Neuronal stem cell (in vitro differentiated cells): ENCODE measurements around the gene PTPN14.

Source experiments
- DNase-seq: peaks from one replicate; pipeline ENCODE4 v3.0.0-alpha.2; 2013; ENCODE audit warnings: low spot score
- H2AFZ ChIP-seq: one replicate; pipeline ENCODE4 v1.6.1; 2013; ENCODE audit warnings: mild to moderate bottlenecking, low read length, inconsistent platforms
- H2AK5ac ChIP-seq: 2 replicates; pipeline ENCODE4 v1.6.1; 2013; ENCODE audit warnings: low read depth, mild to moderate bottlenecking, inconsistent platforms, low read length, moderate library complexity, mixed read lengths
- H2BK120ac ChIP-seq: 2 replicates; pipeline ENCODE4 v1.6.1; 2013; ENCODE audit warnings: low read depth, mild to moderate bottlenecking, inconsistent platforms, low read length, moderate library complexity, mixed read lengths
- H2BK12ac ChIP-seq: one replicate; pipeline ENCODE4 v1.6.1; 2013; ENCODE audit warnings: low read length, inconsistent platforms
- H2BK15ac ChIP-seq: 2 replicates; pipeline ENCODE4 v1.6.1; 2013; ENCODE audit warnings: mild to moderate bottlenecking, low read length, inconsistent platforms, mixed read lengths
- H2BK5ac ChIP-seq: one replicate; pipeline ENCODE4 v1.6.1; 2013; ENCODE audit warnings: inconsistent platforms, mild to moderate bottlenecking, low read length, moderate library complexity
- H3K14ac ChIP-seq: one replicate; pipeline ENCODE4 v1.6.1; 2013; ENCODE audit warnings: low read length, inconsistent platforms
- H3K18ac ChIP-seq: 2 replicates; pipeline ENCODE4 v1.6.1; 2013; ENCODE audit warnings: low read length, inconsistent platforms
- H3K23ac ChIP-seq: 2 replicates; pipeline ENCODE4 v1.6.1; 2013; ENCODE audit warnings: low read depth, mild to moderate bottlenecking, mixed read lengths, low read length, inconsistent platforms; ENCODE audit not compliant: poor library complexity
- H3K27ac ChIP-seq: replicated peaks from 3 replicates; pipeline ENCODE4 v1.5.1; 2013; ENCODE audit warnings: low read length, inconsistent platforms
- H3K27me3 ChIP-seq, 3 experiments: 2 replicates each; pipeline ENCODE4 v1.6.1; 2013; ENCODE audit warnings: low read length in 3 of 3, mild to moderate bottlenecking in 2 of 3, inconsistent platforms in 1 of 3, low read depth in 1 of 3, mixed read lengths in 1 of 3, moderate library complexity in 1 of 3; ENCODE audit not compliant: control insufficient read depth in 3 of 3, insufficient read depth in 3 of 3
- H3K36me3 ChIP-seq, 2 donors: replicated peaks in 1 of 2; 2 replicates each; pipeline ENCODE4 v1.6.1; 2013; ENCODE audit warnings: low read length in 2 of 2; ENCODE audit not compliant: control insufficient read depth in 2 of 2, insufficient read depth in 2 of 2
- H3K4ac ChIP-seq: 2 replicates; pipeline ENCODE4 v1.6.1; 2013; ENCODE audit warnings: inconsistent platforms, mild to moderate bottlenecking, low read length, moderate library complexity
- H3K4me1 ChIP-seq, 2 donors: 1 replicate in 1 of 2; 2 replicates in 1 of 2; pipeline ENCODE4 v1.6.1; 2013; ENCODE audit warnings: low read length in 2 of 2, low read depth in 1 of 2; ENCODE audit not compliant: control insufficient read depth in 2 of 2, insufficient read depth in 1 of 2
- H3K4me2 ChIP-seq: one replicate; pipeline ENCODE4 v1.6.1; 2013; ENCODE audit warnings: mild to moderate bottlenecking, low read length, inconsistent platforms; ENCODE audit not compliant: insufficient read depth, poor library complexity, severe bottlenecking
- H3K4me3 ChIP-seq, 2 donors: 2 replicates each; pipeline ENCODE4 v1.5.1; 2013; ENCODE audit warnings: low read length in 2 of 2, mild to moderate bottlenecking in 2 of 2, inconsistent platforms in 1 of 2, moderate library complexity in 1 of 2
- H3K79me1 ChIP-seq: one replicate; pipeline ENCODE4 v1.6.1; 2013; ENCODE audit warnings: low read depth, mild to moderate bottlenecking, inconsistent platforms, low read length, moderate library complexity
- H3K9ac ChIP-seq: one replicate; pipeline ENCODE4 v1.6.1; 2013; ENCODE audit warnings: mild to moderate bottlenecking, low read depth, low read length, inconsistent platforms; ENCODE audit not compliant: poor library complexity
- H3K9me3 ChIP-seq, 2 donors: replicated peaks in 1 of 2; 2 replicates each; pipeline versions ENCODE3 to v1.6.1; 2013; ENCODE audit warnings: low read length in 2 of 2, mild to moderate bottlenecking in 2 of 2, inconsistent platforms in 1 of 2, low read depth in 1 of 2, mixed read lengths in 1 of 2, moderate library complexity in 1 of 2; ENCODE audit not compliant: control insufficient read depth in 2 of 2, insufficient read depth in 1 of 2
- H4K8ac ChIP-seq: one replicate; pipeline ENCODE4 v1.6.1; 2013; ENCODE audit warnings: low read depth, mild to moderate bottlenecking, inconsistent platforms, low read length, moderate library complexity
- H4K91ac ChIP-seq: one replicate; pipeline ENCODE4 v1.6.1; 2013; ENCODE audit warnings: low read length, low read depth, mild to moderate bottlenecking, inconsistent platforms; ENCODE audit not compliant: poor library complexity
- WGBS, 2 donors: extraction: QIAGEN DNeasy Blood & Tissue Kit; methylation state at CpG; one replicate each; pipeline ENCODE4 v1.1.7; 2013; ENCODE audit warnings: missing lambda C conversion rate in 2 of 2, mixed read lengths in 1 of 2; ENCODE audit not compliant: insufficient read length in 2 of 2, insufficient replicate concordance in 1 of 2; ENCODE audit errors: extremely low coverage in 2 of 2; 5-methylcytosine and 5-hydroxymethylcytosine counted together

The PTPN14 gene

DNA sequence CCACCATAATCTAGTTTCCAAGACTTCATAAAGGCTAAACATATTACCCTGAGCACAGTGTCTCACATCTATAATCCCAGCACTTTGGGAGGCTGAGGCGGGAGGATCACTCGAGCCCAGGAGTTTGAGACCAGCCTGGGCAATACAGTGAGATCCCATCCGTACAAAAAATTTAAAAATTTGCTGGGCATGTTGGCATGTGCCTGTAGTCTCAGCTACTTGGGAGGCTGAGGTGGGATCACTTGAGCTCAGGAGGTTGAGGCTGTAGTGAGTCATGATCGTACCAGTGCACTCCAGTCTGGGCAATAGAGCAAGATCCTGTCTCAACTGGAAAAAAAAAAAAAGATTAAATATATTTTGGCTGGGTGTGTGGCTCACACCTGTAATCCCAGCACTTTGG lies 90.1 kb downstream of the PTPN14 start:
- WGBS, 2 donors, result no CpG with 5 or more reads among the region's 4 CpGs
- no peak overlapping the region for H3K18ac ChIP-seq
- no peak overlapping the region for H2AFZ ChIP-seq
- H3K9ac ChIP-seq, result no peak overlapping the region
- H2AK5ac ChIP-seq, result no peak overlapping the region
- DNase-seq, result no peak
- no peak overlapping the region for H2BK15ac ChIP-seq
- H2BK5ac ChIP-seq, result no peak overlapping the region
- H3K27me3 ChIP-seq, result no peaks in the 10 kb centered on the region
- H3K4me1 ChIP-seq, result peaks cover 7 to 12% of the 10 kb centered on the region in 2 donors
- no peaks in the 10 kb centered on the region for H3K9me3 ChIP-seq
- no peak overlapping the region for H3K4me2 ChIP-seq
- H3K36me3 ChIP-seq, result peaks cover 0 to 2% of the 10 kb centered on the region in 2 donors
- H4K91ac ChIP-seq, result no peak overlapping the region
- H3K27ac ChIP-seq, result no peak overlapping the region
- H2BK120ac ChIP-seq, result no peak overlapping the region
- no peak overlapping the region for H4K8ac ChIP-seq
- H3K4ac ChIP-seq, result no peak overlapping the region
- no peak overlapping the region for H3K4me3 ChIP-seq
- no peak overlapping the region for H3K23ac ChIP-seq
- H3K14ac ChIP-seq, result no peak overlapping the region
- H3K79me1 ChIP-seq, result no peaks in the 10 kb centered on the region
- no peak overlapping the region for H2BK12ac ChIP-seq

DNA sequence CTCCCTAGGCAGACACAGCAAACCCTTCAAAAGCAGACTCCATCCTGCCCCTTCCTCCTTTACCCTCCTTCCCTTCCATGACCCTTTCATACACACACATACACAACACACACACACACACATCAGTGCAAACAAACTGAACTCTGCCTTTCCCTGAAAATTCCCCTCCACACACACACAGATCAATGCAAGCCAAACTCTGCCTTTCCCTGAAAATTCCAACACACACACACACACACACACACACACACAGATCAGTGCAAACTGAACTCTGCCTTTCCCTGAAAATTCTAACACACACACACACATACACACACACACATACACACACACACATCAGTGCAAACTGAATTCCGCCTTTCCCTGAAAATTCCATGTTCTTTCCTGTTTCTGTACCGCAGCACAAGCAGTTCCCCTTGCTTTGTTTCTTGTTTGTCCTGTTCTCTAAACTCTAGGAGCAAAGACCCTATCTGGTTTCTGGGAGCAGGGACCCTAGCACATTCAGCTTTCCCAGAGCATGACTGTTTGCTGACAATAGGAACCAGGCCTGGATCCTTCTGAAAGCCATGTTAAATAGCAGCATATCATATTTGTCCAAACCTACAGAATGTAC lies 91.0 kb downstream of the PTPN14 start:
- Histone ChIP-seq H3K36me3 (peaks cover 0 to 2% of the 10 kb centered on the region in 2 donors), H2AFZ (no peak overlapping the region), H3K27ac (no peak overlapping the region), H3K4ac (no peak overlapping the region), H2BK120ac (no peak overlapping the region), H2BK12ac (no peak overlapping the region), H4K8ac (no peak overlapping the region), H3K4me1 (peaks cover 7 to 12% of the 10 kb centered on the region in 2 donors), H3K9ac (no peak overlapping the region), H3K9me3 (no peaks in the 10 kb centered on the region), H3K27me3 (no peaks in the 10 kb centered on the region), H2BK5ac (no peak overlapping the region), H2BK15ac (no peak overlapping the region), H2AK5ac (no peak overlapping the region), H4K91ac (no peak overlapping the region), H3K14ac (no peak overlapping the region), H3K79me1 (no peaks in the 10 kb centered on the region), H3K23ac (no peak overlapping the region), H3K4me2 (no peak overlapping the region), H3K18ac (no peak overlapping the region), H3K4me3 (no peak overlapping the region)
- whole genome bisulfite sequencing, 2 donors, result no CpG with 5 or more reads among the region's 2 CpGs
- DNase-seq, result no peak

GRCh38 chr1:214459895-214460294 lies 91.5 kb downstream of the PTPN14 start:
- no peak overlapping the region for H2BK15ac ChIP-seq
- no peak overlapping the region for H3K4ac ChIP-seq
- no peak overlapping the region for H2BK120ac ChIP-seq
- H3K27me3 ChIP-seq, result no peaks in the 10 kb centered on the region
- no peak overlapping the region for H3K4me3 ChIP-seq
- H3K36me3 ChIP-seq, result peaks cover 0 to 2% of the 10 kb centered on the region in 2 donors
- H3K23ac ChIP-seq, result no peak overlapping the region
- peaks cover 9 to 12% of the 10 kb centered on the region in 2 donors for H3K4me1 ChIP-seq
- no peak overlapping the region for H3K9ac ChIP-seq
- H2AFZ ChIP-seq, result no peak overlapping the region
- H2BK5ac ChIP-seq, result no peak overlapping the region
- no peaks in the 10 kb centered on the region for H3K9me3 ChIP-seq
- no CpG with 5 or more reads among the region's 3 CpGs for WGBS, 2 donors
- no peak overlapping the region for H3K4me2 ChIP-seq
- H2AK5ac ChIP-seq, result no peak overlapping the region
- H3K27ac ChIP-seq, result no peak overlapping the region
- no peak for DNase-seq
- no peak overlapping the region for H4K91ac ChIP-seq
- H3K14ac ChIP-seq, result no peak overlapping the region
- H3K79me1 ChIP-seq, result no peaks in the 10 kb centered on the region
- H2BK12ac ChIP-seq, result no peak overlapping the region
- H3K18ac ChIP-seq, result no peak overlapping the region
- H4K8ac ChIP-seq, result no peak overlapping the region

DNA sequence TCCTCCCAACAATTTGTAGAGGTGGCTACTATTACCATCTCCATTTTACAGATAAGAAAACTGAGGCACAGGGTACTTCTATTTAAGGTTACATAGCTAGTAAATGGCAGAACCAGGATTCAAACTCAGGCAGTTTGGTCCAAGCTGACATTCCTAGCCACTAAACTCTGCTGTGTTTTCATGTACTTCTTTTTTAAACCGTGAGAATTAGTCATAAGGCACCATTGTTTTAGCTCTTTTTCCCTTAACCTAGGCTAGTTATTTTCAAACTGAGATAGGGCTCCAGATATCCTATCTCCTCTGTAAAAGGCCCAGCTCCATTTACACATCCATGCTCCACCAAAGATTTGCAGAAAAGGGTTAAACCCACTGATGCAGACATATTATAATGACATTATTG lies 92.9 kb downstream of the PTPN14 start:
- no peaks in the 10 kb centered on the region for H3K36me3 ChIP-seq

More for the DNA sequence above, 92.9 kb downstream of the PTPN14 start:
- no peaks in the 10 kb centered on the region for H3K27me3 ChIP-seq
- no peak overlapping the region for H3K4ac ChIP-seq
- no peak overlapping the region for H3K14ac ChIP-seq
- H3K4me1 ChIP-seq, result peaks cover 5 to 9% of the 10 kb centered on the region in 2 donors
- H3K9ac ChIP-seq, result no peak overlapping the region
- H3K18ac ChIP-seq, result no peak overlapping the region
- no peak overlapping the region for H4K8ac ChIP-seq
- no peak overlapping the region for H2BK12ac ChIP-seq
- H2BK15ac ChIP-seq, result no peak overlapping the region
- H3K9me3 ChIP-seq, result no peaks in the 10 kb centered on the region
- H3K4me2 ChIP-seq, result no peak overlapping the region
- no peak overlapping the region for H2BK5ac ChIP-seq
- H3K79me1 ChIP-seq, result no peaks in the 10 kb centered on the region
- no peak overlapping the region for H3K4me3 ChIP-seq
- H2BK120ac ChIP-seq, result no peak overlapping the region
- no CpG with 5 or more reads among the region's 1 CpG for WGBS, 2 donors
- no peak overlapping the region for H4K91ac ChIP-seq
- no peak overlapping the region for H3K27ac ChIP-seq
- DNase-seq, result no peak
- no peak overlapping the region for H2AFZ ChIP-seq
- H3K23ac ChIP-seq, result no peak overlapping the region
- H2AK5ac ChIP-seq, result no peak overlapping the region
